ENCODE measurements around the gene CRAMP1.

CRAMP1 gene

DNA sequence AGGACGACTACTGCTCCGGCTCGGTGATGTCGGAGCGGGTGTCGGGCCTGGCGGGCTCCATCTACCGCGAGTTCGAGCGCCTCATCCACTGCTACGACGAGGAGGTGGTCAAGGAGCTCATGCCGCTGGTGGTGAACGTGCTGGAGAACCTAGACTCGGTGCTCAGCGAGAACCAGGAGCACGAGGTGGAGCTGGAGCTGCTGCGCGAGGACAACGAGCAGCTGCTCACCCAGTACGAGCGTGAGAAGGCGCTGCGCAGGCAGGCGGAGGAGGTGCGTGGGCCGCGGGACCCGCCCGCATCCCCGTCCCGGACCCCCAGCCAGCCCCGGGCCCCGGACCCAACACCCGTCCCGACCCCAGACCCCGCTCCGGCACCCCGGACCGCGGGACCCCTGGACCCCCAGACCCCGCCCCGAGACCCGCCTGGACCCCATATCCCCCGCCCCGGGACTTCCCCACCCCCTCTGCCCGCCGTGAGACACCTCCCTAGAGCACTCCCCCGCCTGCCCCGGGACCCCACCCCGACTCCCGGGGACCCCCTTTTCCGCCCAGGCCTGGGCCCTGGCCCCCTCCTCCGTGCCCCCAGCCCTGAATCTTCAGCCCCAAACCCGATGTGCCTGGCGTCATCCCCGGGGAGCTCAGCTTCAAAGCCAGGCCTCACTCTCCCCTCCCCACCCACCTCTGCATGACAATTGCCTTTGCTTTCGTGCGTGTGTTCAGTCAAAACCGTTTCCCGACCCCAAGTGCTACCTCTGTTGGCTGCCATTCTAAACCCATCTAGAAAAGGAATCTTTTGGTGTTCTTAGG, 94.4 kb downstream of the CRAMP1 start:
- H3K4me3 ChIP-seq (ENCODE audit: insufficient read depth, low read depth, low read length), result peak overlapping the region; percentile 98
- H3K4me1 ChIP-seq (ENCODE audit: control insufficient read depth, insufficient read depth, low read length), result no peaks in the 10 kb centered on the region
- H3K36me3 ChIP-seq (ENCODE audit: control insufficient read depth, insufficient read depth, low read length), result peaks cover 9% of the 10 kb centered on the region
- H3K27ac ChIP-seq (ENCODE audit: insufficient read depth, low read depth, low read length, poor library complexity, severe bottlenecking), result no peak overlapping the region
- no peaks in the 10 kb centered on the region for H3K27me3 ChIP-seq (ENCODE audit: control insufficient read depth, insufficient read depth, low read length, poor library complexity, severe bottlenecking)
- WGBS, 2 experiments, result 0 to 1% methylated on average over 58 to 62 of the region's 62 CpGs
- H3K9me3 ChIP-seq (ENCODE audit: control insufficient read depth, low read length), result no peaks in the 10 kb centered on the region

- peak overlapping the region; percentile 98 for H3K4me3 ChIP-seq (ENCODE audit: insufficient read depth, low read depth, low read length)
- H3K36me3 ChIP-seq (ENCODE audit: control insufficient read depth, insufficient read depth, low read length), result peaks cover 3% of the 10 kb centered on the region
- no peaks in the 10 kb centered on the region for H3K4me1 ChIP-seq (ENCODE audit: control insufficient read depth, insufficient read depth, low read length)
- H3K9me3 ChIP-seq (ENCODE audit: control insufficient read depth, low read length), result no peaks in the 10 kb centered on the region
- WGBS, 2 experiments, result 35% methylated on average over 16 of the region's 16 CpGs
- H3K27ac ChIP-seq (ENCODE audit: insufficient read depth, low read depth, low read length, poor library complexity, severe bottlenecking), result no peak overlapping the region
- no peaks in the 10 kb centered on the region for H3K27me3 ChIP-seq (ENCODE audit: control insufficient read depth, insufficient read depth, low read length, poor library complexity, severe bottlenecking)
These were observed 95.1 kb downstream of the CRAMP1 start for GRCh38 chr16:1707193-1707790.

- Histone ChIP-seq H3K36me3 (ENCODE audit: control insufficient read depth, insufficient read depth, low read length) (no peaks in the 10 kb centered on the region), H3K27ac (ENCODE audit: insufficient read depth, low read depth, low read length, poor library complexity, severe bottlenecking) (no peak overlapping the region), H3K4me3 (ENCODE audit: insufficient read depth, low read depth, low read length) (no peak overlapping the region), H3K9me3 (ENCODE audit: control insufficient read depth, low read length) (no peaks in the 10 kb centered on the region), H3K27me3 (ENCODE audit: control insufficient read depth, insufficient read depth, low read length, poor library complexity, severe bottlenecking) (no peaks in the 10 kb centered on the region), H3K4me1 (ENCODE audit: control insufficient read depth, insufficient read depth, low read length) (no peaks in the 10 kb centered on the region)
- WGBS, 2 experiments, result 92 to 93% methylated on average over 18 of the region's 18 CpGs
These were observed 96.1 kb downstream of the CRAMP1 start for GRCh38 chr16:1708083-1708767.

- no peaks in the 10 kb centered on the region for H3K9me3 ChIP-seq (ENCODE audit: control insufficient read depth, low read length)
- no peak overlapping the region for H3K4me3 ChIP-seq (ENCODE audit: insufficient read depth, low read depth, low read length)
- H3K27me3 ChIP-seq (ENCODE audit: control insufficient read depth, insufficient read depth, low read length, poor library complexity, severe bottlenecking), result no peaks in the 10 kb centered on the region
- H3K4me1 ChIP-seq (ENCODE audit: control insufficient read depth, insufficient read depth, low read length), result no peaks in the 10 kb centered on the region
- H3K36me3 ChIP-seq (ENCODE audit: control insufficient read depth, insufficient read depth, low read length), result no peaks in the 10 kb centered on the region
- no peak overlapping the region for H3K27ac ChIP-seq (ENCODE audit: insufficient read depth, low read depth, low read length, poor library complexity, severe bottlenecking)
- 92 to 93% methylated on average over 13 of the region's 13 CpGs for WGBS, 2 experiments
These were observed 96.6 kb downstream of the CRAMP1 start for GRCh38 chr16:1708768-1709180.

DNA sequence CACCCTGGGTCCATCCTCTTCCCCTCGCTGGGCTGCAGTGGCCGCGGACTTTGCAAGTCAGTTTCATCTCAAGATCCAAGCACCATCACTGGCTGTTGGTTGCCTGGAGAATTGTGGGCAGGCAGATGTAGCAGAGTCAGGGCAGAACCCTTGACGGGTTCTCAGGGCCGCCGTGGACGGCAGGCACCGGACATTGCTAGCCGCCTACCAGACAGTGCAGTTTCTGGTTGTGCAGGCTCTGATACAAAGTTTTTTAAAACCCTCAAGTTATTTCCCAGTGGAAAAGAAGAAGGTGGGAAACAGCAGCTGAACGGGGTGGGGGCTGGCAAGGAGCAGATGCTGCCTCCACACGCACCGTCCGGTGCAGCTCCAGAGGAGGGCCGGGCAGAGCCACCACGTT, 97.2 kb downstream of the CRAMP1 start:
- WGBS, 2 experiments, result 91 to 95% methylated on average over 15 of the region's 15 CpGs

GRCh38 chr16:1710811-1711507, 98.8 kb downstream of the CRAMP1 start:
- no peaks in the 10 kb centered on the region for H3K9me3 ChIP-seq (ENCODE audit: control insufficient read depth, low read length)
- no peak overlapping the region for H3K27ac ChIP-seq (ENCODE audit: insufficient read depth, low read depth, low read length, poor library complexity, severe bottlenecking)
- no peak overlapping the region for H3K4me3 ChIP-seq (ENCODE audit: insufficient read depth, low read depth, low read length)
- H3K36me3 ChIP-seq (ENCODE audit: control insufficient read depth, insufficient read depth, low read length), result no peaks in the 10 kb centered on the region
- no peaks in the 10 kb centered on the region for H3K4me1 ChIP-seq (ENCODE audit: control insufficient read depth, insufficient read depth, low read length)
- WGBS, 2 experiments, result 95% methylated on average over 17 of the region's 17 CpGs
- H3K27me3 ChIP-seq (ENCODE audit: control insufficient read depth, insufficient read depth, low read length, poor library complexity, severe bottlenecking), result no peaks in the 10 kb centered on the region

More for the DNA sequence above, 97.2 kb downstream of the CRAMP1 start:
- Histone ChIP-seq H3K27me3 (ENCODE audit: control insufficient read depth, insufficient read depth, low read length, poor library complexity, severe bottlenecking) (no peaks in the 10 kb centered on the region), H3K36me3 (ENCODE audit: control insufficient read depth, insufficient read depth, low read length) (no peaks in the 10 kb centered on the region), H3K4me3 (ENCODE audit: insufficient read depth, low read depth, low read length) (no peak overlapping the region), H3K4me1 (ENCODE audit: control insufficient read depth, insufficient read depth, low read length) (no peaks in the 10 kb centered on the region), H3K27ac (ENCODE audit: insufficient read depth, low read depth, low read length, poor library complexity, severe bottlenecking) (no peak overlapping the region), H3K9me3 (ENCODE audit: control insufficient read depth, low read length) (no peaks in the 10 kb centered on the region)

DNA sequence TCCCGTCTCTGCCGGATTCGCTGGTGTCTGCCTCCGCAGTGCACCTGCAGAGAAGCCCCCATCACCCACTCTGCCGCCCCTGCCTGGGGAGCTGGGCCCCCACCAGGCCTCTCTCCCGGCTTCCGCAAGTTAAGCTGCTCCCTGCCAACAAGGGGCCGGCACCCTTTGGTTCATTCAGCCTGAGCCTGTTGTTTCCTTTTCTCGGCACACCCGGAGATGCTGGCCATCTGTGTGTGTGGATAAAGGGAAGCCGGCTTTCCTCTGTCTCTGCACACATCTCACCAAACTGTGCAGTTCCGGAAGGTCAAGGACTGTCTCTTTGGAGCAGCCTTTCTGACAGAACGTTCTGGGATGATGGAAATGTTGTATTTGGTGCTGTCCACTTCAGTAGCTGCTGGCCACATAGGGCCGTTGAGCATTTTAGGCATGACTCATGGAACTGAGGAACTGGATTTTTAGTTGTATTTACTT, 100.7 kb downstream of the CRAMP1 start:
- no peak overlapping the region for H3K27ac ChIP-seq (ENCODE audit: insufficient read depth, low read depth, low read length, poor library complexity, severe bottlenecking)
- no peaks in the 10 kb centered on the region for H3K27me3 ChIP-seq (ENCODE audit: control insufficient read depth, insufficient read depth, low read length, poor library complexity, severe bottlenecking)
- no peaks in the 10 kb centered on the region for H3K9me3 ChIP-seq (ENCODE audit: control insufficient read depth, low read length)
- H3K36me3 ChIP-seq (ENCODE audit: control insufficient read depth, insufficient read depth, low read length), result no peaks in the 10 kb centered on the region
- WGBS, 2 experiments, result 83 to 89% methylated on average over 14 of the region's 14 CpGs
- no peak overlapping the region for H3K4me3 ChIP-seq (ENCODE audit: insufficient read depth, low read depth, low read length)
- H3K4me1 ChIP-seq (ENCODE audit: control insufficient read depth, insufficient read depth, low read length), result no peaks in the 10 kb centered on the region

DNA sequence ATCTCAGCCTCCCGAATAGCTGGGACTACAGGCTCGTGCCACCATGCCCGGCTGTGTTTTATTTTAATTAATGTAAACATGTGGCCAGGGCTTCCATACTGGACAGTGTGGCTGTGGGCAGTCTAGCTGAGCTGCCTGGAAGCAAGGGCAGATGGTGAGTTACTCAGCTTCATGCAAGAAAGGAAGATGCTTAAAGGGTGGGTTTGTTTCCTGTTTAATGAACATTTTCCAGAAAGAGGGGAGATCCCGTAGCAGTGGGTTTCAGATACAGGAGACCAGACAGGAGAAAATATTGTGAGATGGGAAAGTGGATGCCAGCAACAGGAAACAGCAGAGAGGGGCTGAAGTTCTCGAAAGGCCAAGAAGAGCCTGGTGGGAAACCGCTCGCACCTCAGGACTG, 101.2 kb downstream of the CRAMP1 start:
- WGBS, 2 experiments, result 93% methylated on average over 7 of the region's 7 CpGs
- Histone ChIP-seq H3K9me3 (ENCODE audit: control insufficient read depth, low read length) (no peaks in the 10 kb centered on the region), H3K27ac (ENCODE audit: insufficient read depth, low read depth, low read length, poor library complexity, severe bottlenecking) (no peak overlapping the region), H3K4me1 (ENCODE audit: control insufficient read depth, insufficient read depth, low read length) (no peaks in the 10 kb centered on the region), H3K4me3 (ENCODE audit: insufficient read depth, low read depth, low read length) (no peak overlapping the region), H3K36me3 (ENCODE audit: control insufficient read depth, insufficient read depth, low read length) (no peaks in the 10 kb centered on the region), H3K27me3 (ENCODE audit: control insufficient read depth, insufficient read depth, low read length, poor library complexity, severe bottlenecking) (no peaks in the 10 kb centered on the region)

- 76 to 78% methylated on average over 14 of the region's 14 CpGs for WGBS, 2 experiments
- Histone ChIP-seq H3K36me3 (ENCODE audit: control insufficient read depth, insufficient read depth, low read length) (no peaks in the 10 kb centered on the region), H3K4me3 (ENCODE audit: insufficient read depth, low read depth, low read length) (no peak overlapping the region), H3K4me1 (ENCODE audit: control insufficient read depth, insufficient read depth, low read length) (no peaks in the 10 kb centered on the region), H3K9me3 (ENCODE audit: control insufficient read depth, low read length) (no peaks in the 10 kb centered on the region), H3K27me3 (ENCODE audit: control insufficient read depth, insufficient read depth, low read length, poor library complexity, severe bottlenecking) (no peaks in the 10 kb centered on the region), H3K27ac (ENCODE audit: insufficient read depth, low read depth, low read length, poor library complexity, severe bottlenecking) (no peak overlapping the region)
These were observed 101.8 kb downstream of the CRAMP1 start for GRCh38 chr16:1713933-1714332.

DNA sequence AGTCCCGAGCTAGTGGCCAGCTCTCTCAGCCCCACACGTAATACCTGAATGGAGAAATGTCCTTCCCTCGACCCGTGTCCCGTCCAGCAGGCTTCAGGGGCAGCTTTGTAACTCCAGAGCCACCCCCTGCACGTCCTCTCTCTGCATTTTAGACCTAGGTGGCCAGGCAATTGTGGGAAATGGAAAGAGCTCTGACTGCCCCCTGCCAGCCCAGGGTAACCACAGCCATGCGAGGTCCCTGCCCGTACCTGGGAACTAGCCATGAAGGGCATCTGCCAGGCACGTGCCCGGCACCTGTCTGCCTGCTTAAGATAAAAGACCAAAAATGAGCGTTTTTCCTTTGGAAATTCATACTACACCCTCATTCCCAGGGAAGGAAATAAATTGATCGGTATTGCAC, 103.1 kb downstream of the CRAMP1 start:
- no peak overlapping the region for H3K4me3 ChIP-seq (ENCODE audit: insufficient read depth, low read depth, low read length)
- no peaks in the 10 kb centered on the region for H3K27me3 ChIP-seq (ENCODE audit: control insufficient read depth, insufficient read depth, low read length, poor library complexity, severe bottlenecking)
- no peaks in the 10 kb centered on the region for H3K4me1 ChIP-seq (ENCODE audit: control insufficient read depth, insufficient read depth, low read length)
- no peak overlapping the region for H3K27ac ChIP-seq (ENCODE audit: insufficient read depth, low read depth, low read length, poor library complexity, severe bottlenecking)
- H3K9me3 ChIP-seq (ENCODE audit: control insufficient read depth, low read length), result no peaks in the 10 kb centered on the region
- WGBS, 2 experiments, result 92 to 93% methylated on average over 12 of the region's 12 CpGs
- no peaks in the 10 kb centered on the region for H3K36me3 ChIP-seq (ENCODE audit: control insufficient read depth, insufficient read depth, low read length)
